Esophagus muscularis mucosa (tissue), 3 donors: ENCODE data around the gene COL4A3.

Experiments used
- POLR2A ChIP-seq: fragments of 450-650 bp; IDR thresholded peaks from one replicate; pipeline ENCODE4 v1.6.1; 2017; ENCODE audit warnings: antibody characterized with exemption, moderate library complexity, mild to moderate bottlenecking, low read depth
- TF ChIP-seq, protein P1 (sequence below), 3 experiments: fragments of 200-600 bp in 2 of 3; fragments of 450-650 bp in 1 of 3; sonication (generic) in 2 of 3; IDR thresholded peaks; one replicate each; pipeline ENCODE4 v1.5.1; 2017 to 2019; ENCODE audit warnings: antibody characterized with exemption in 3 of 3, mild to moderate bottlenecking in 2 of 3, moderate library complexity in 1 of 3

DNA sequence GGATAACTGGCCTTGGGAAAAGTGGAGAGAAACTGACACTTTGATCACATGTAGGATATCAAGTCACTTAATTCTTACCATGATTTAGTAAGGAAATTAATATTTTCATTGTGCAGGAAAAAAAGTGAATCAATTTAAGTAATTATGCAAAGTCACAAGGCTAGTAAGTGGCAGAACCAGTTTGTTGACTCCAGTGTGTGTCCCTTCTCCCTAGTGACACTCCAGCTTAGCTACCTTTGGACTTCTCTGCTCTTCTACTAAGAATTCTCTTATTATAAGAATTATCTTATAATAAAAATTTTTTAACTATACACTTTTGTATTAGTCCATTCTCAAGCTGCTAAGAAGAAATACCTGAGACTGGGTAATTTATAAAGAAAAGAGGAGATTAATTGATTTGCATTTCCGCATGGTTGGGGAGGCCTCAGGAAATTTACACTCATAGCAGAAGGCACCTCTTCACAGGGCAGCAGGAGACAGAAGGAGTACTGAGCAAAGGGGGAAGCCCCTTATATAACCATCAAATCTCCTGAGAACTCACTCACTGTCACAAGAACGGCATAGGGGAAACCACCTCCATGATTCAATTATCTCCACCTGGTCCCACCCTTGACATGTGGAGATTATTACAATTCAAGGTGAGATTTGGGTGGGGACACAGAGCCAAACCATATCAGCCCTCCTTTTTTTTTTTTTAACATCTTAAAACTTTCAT, 14.0 kb upstream of the COL4A3 start:
- TF ChIP-seq, protein P1, sequence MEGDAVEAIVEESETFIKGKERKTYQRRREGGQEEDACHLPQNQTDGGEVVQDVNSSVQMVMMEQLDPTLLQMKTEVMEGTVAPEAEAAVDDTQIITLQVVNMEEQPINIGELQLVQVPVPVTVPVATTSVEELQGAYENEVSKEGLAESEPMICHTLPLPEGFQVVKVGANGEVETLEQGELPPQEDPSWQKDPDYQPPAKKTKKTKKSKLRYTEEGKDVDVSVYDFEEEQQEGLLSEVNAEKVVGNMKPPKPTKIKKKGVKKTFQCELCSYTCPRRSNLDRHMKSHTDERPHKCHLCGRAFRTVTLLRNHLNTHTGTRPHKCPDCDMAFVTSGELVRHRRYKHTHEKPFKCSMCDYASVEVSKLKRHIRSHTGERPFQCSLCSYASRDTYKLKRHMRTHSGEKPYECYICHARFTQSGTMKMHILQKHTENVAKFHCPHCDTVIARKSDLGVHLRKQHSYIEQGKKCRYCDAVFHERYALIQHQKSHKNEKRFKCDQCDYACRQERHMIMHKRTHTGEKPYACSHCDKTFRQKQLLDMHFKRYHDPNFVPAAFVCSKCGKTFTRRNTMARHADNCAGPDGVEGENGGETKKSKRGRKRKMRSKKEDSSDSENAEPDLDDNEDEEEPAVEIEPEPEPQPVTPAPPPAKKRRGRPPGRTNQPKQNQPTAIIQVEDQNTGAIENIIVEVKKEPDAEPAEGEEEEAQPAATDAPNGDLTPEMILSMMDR (IDR thresholded peaks at IDR 0.05) = no peak
- TF ChIP-seq POLR2A = no peak
